ENCODE measurements around the gene ZNF648. TPM values are rescaled to one million over a fixed set of nuclear protein-coding genes. Genes with fewer than 3 reads are reported as not detected.
"Not testable (repeated sequence)": the region's sequence is repeated elsewhere in the genome, so short reads cannot be mapped to it uniquely, and the experiment has no call there.

Gene ZNF648
- not detected for total RNA-seq

- no peaks in the 10 kb centered on the region for H3K9me3 Mint-ChIP-seq
- POLR2A ChIA-PET, result no interaction called here
- CTCF ChIA-PET, result no interaction called here
- peaks cover under 1% of the 10 kb centered on the region for H3K4me1 Mint-ChIP-seq (ENCODE audit: low read depth)
- intact Hi-C loops (cut with micrococcal nuclease), result no loop called here
- H3K4me3 Mint-ChIP-seq, result no peak within 1 kb of the TSS
- H3K27me3 Mint-ChIP-seq, result peaks cover 40% of the 10 kb centered on the region
- no peaks in the 10 kb centered on the region for H3K36me3 Mint-ChIP-seq
- H3K27ac Mint-ChIP-seq, result no peak within 1 kb of the TSS
- no peak for DNase-seq
Observed at GRCh38 chr1:182061594-182061993, at the start of gene ZNF648. Gene ZNF648 (minus strand): TSS chr1:182061712. CDS start chr1:182058010, 3,702 bp downstream.

GRCh38 chr1:182110635-182111034 is 49.1 kb upstream of the ZNF648 start:
- Mint-ChIP-seq H3K4me1 (ENCODE audit: low read depth) (peaks cover 2% of the 10 kb centered on the region), H3K27ac (no peak overlapping the region), H3K36me3 (no peaks in the 10 kb centered on the region), H3K9me3 (peaks cover 7% of the 10 kb centered on the region), H3K27me3 (peaks cover 22% of the 10 kb centered on the region), H3K4me3 (no peak overlapping the region)
- CTCF ChIA-PET, result interaction anchor here (1.3 to 1.9 kb wide), 2 partner anchors 30 to 33 kb away, joined by 4 to 5 read pairs; no protein-coding TSS in a partner anchor
- POLR2A ChIA-PET, result no interaction called here
- intact Hi-C loops (cut with micrococcal nuclease), result no loop called here
- no peak for DNase-seq

GRCh38 chr1:182109771-182110170 is 48.3 kb upstream of the ZNF648 start:
- Mint-ChIP-seq H3K4me1 (ENCODE audit: low read depth) (peaks cover 2% of the 10 kb centered on the region), H3K36me3 (no peaks in the 10 kb centered on the region), H3K27me3 (peaks cover 23% of the 10 kb centered on the region), H3K9me3 (peaks cover 7% of the 10 kb centered on the region), H3K4me3 (no peak overlapping the region), H3K27ac (no peak overlapping the region)
- DNase-seq, result no peak
- intact Hi-C loops (cut with micrococcal nuclease), result no loop called here
- ChIA-PET POLR2A (no interaction called here), CTCF (interaction anchor here (0.7 to 1.9 kb wide), 3 partner anchors 29 to 200 kb away, joined by 3 to 5 read pairs (median 4); no protein-coding TSS in a partner anchor)

- Mint-ChIP-seq H3K36me3 (no peaks in the 10 kb centered on the region), H3K4me1 (ENCODE audit: low read depth) (no peaks in the 10 kb centered on the region), H3K9me3 (peaks cover 7% of the 10 kb centered on the region), H3K27ac (no peak overlapping the region), H3K4me3 (no peak overlapping the region), H3K27me3 (peaks cover 19% of the 10 kb centered on the region)
- intact Hi-C loops (cut with micrococcal nuclease), result no loop called here
- DNase-seq, result no peak
- ChIA-PET CTCF (interaction anchor here (1.0 to 1.6 kb wide), 2 partner anchors 26 to 36 kb away, joined by 3 read pairs; no protein-coding TSS in a partner anchor), POLR2A (no interaction called here)
Observed at GRCh38 chr1:182107209-182107608, 45.7 kb upstream of the ZNF648 start.

- POLR2A ChIA-PET, result no interaction called here
- Mint-ChIP-seq H3K9me3 (peaks cover 2% of the 10 kb centered on the region), H3K4me1 (ENCODE audit: low read depth) (no peaks in the 10 kb centered on the region), H3K36me3 (no peaks in the 10 kb centered on the region), H3K4me3 (no peak overlapping the region), H3K27ac (no peak overlapping the region), H3K27me3 (peaks cover 1% of the 10 kb centered on the region)
- CTCF ChIA-PET, result no interaction called here
- intact Hi-C loops (cut with micrococcal nuclease), result no loop called here
- no peak for DNase-seq
Observed at GRCh38 chr1:182102043-182102416, 40.5 kb upstream of the ZNF648 start.

- Mint-ChIP-seq H3K27me3 (peaks cover 1% of the 10 kb centered on the region), H3K27ac (no peak overlapping the region), H3K9me3 (peaks cover 2% of the 10 kb centered on the region), H3K4me3 (no peak overlapping the region), H3K4me1 (ENCODE audit: low read depth) (no peaks in the 10 kb centered on the region), H3K36me3 (no peaks in the 10 kb centered on the region)
- no peak for DNase-seq
- intact Hi-C loops (cut with micrococcal nuclease), result no loop called here
- ChIA-PET POLR2A (no interaction called here), CTCF (no interaction called here)
Observed at GRCh38 chr1:182101415-182102042, 40.0 kb upstream of the ZNF648 start.

GRCh38 chr1:182098301-182098700 is 36.8 kb upstream of the ZNF648 start:
- intact Hi-C loops (cut with micrococcal nuclease), result no loop called here
- Mint-ChIP-seq H3K36me3 (no peaks in the 10 kb centered on the region), H3K27ac (no peak overlapping the region), H3K4me3 (no peak overlapping the region), H3K9me3 (peaks cover 2% of the 10 kb centered on the region), H3K27me3 (no peaks in the 10 kb centered on the region), H3K4me1 (ENCODE audit: low read depth) (no peaks in the 10 kb centered on the region)
- ChIA-PET CTCF (interaction anchor here (1.0 kb wide), 1 partner anchor 299 kb away, joined by 3 read pairs; no protein-coding TSS in a partner anchor), POLR2A (no interaction called here)
- no peak for DNase-seq

- intact Hi-C loops (cut with micrococcal nuclease), result no loop called here
- ChIA-PET CTCF (no interaction called here), POLR2A (no interaction called here)
- H3K27me3 Mint-ChIP-seq, result no peaks in the 10 kb centered on the region
- H3K9me3 Mint-ChIP-seq, result peaks cover 2% of the 10 kb centered on the region
- H3K36me3 Mint-ChIP-seq, result no peaks in the 10 kb centered on the region
- H3K27ac Mint-ChIP-seq, result no peak overlapping the region
- H3K4me1 Mint-ChIP-seq (ENCODE audit: low read depth), result no peaks in the 10 kb centered on the region
- H3K4me3 Mint-ChIP-seq, result no peak overlapping the region
- no peak for DNase-seq
Observed at GRCh38 chr1:182095946-182096345, 34.4 kb upstream of the ZNF648 start.

GRCh38 chr1:182094514-182095005 is 33.0 kb upstream of the ZNF648 start:
- H3K4me3 Mint-ChIP-seq; H3K36me3 Mint-ChIP-seq; H3K27ac Mint-ChIP-seq; POLR2A ChIA-PET; H3K4me1 Mint-ChIP-seq (ENCODE audit: low read depth); H3K27me3 Mint-ChIP-seq; intact Hi-C loops (cut with micrococcal nuclease); H3K9me3 Mint-ChIP-seq; DNase-seq: not testable (repeated sequence)
- CTCF ChIA-PET, result interaction anchor here (1.2 to 2.1 kb wide), 3 partner anchors 10 to 301 kb away, joined by 5 to 15 read pairs (median 7); no protein-coding TSS in a partner anchor

GRCh38 chr1:182093781-182094180 is 32.3 kb upstream of the ZNF648 start:
- H3K36me3 Mint-ChIP-seq, result no peaks in the 10 kb centered on the region

GRCh38 chr1:182092336-182092735 is 30.8 kb upstream of the ZNF648 start:
- Mint-ChIP-seq H3K9me3 (no peaks in the 10 kb centered on the region), H3K4me3 (no peak overlapping the region), H3K27ac (no peak overlapping the region), H3K27me3 (no peaks in the 10 kb centered on the region), H3K36me3 (no peaks in the 10 kb centered on the region), H3K4me1 (ENCODE audit: low read depth) (peaks cover 22% of the 10 kb centered on the region)
- intact Hi-C loops (cut with micrococcal nuclease), result no loop called here
- POLR2A ChIA-PET, result no interaction called here
- CTCF ChIA-PET, result interaction anchor here (1.0 to 1.7 kb wide), 5 partner anchors 10 to 304 kb away, joined by 3 to 9 read pairs (median 6); no protein-coding TSS in a partner anchor
- DNase-seq, result no peak

More at GRCh38 chr1:182093781-182094180, 32.3 kb upstream of the ZNF648 start:
- CTCF ChIA-PET, result interaction anchor here (1.6 to 2.1 kb wide), 2 partner anchors 9 to 13 kb away, joined by 7 to 15 read pairs; no protein-coding TSS in a partner anchor
- no peaks in the 10 kb centered on the region for H3K27me3 Mint-ChIP-seq
- H3K4me3 Mint-ChIP-seq, result no peak overlapping the region
- H3K9me3 Mint-ChIP-seq, result no peaks in the 10 kb centered on the region
- intact Hi-C loops (cut with micrococcal nuclease), result no loop called here
- POLR2A ChIA-PET, result no interaction called here
- DNase-seq, result no peak
- H3K4me1 Mint-ChIP-seq (ENCODE audit: low read depth), result peaks cover 8% of the 10 kb centered on the region
- H3K27ac Mint-ChIP-seq, result no peak overlapping the region

- ChIA-PET POLR2A (no interaction called here), CTCF (interaction anchor here (1.5 to 1.7 kb wide), 2 partner anchors 9 to 306 kb away, joined by 5 to 7 read pairs; no protein-coding TSS in a partner anchor)
- Mint-ChIP-seq H3K4me3 (no peak overlapping the region), H3K9me3 (no peaks in the 10 kb centered on the region), H3K27me3 (no peaks in the 10 kb centered on the region), H3K27ac (no peak overlapping the region), H3K4me1 (ENCODE audit: low read depth) (peaks cover 33% of the 10 kb centered on the region), H3K36me3 (no peaks in the 10 kb centered on the region)
- DNase-seq, result no peak
- intact Hi-C loops (cut with micrococcal nuclease), result no loop called here
Observed at GRCh38 chr1:182091083-182091482, 29.6 kb upstream of the ZNF648 start.
